DMS153 treated with DMSO at 0.1 percent for 48 hours (cell line): ENCODE results near the gene VIPR2.
"Not testable (repeated sequence)": the region's sequence is repeated elsewhere in the genome, so short reads cannot be mapped to it uniquely, and the experiment has no call there.

Experiments
- DNase-seq: peaks from one replicate; lab custom pipeline; 2025; ENCODE audit not compliant: unreplicated experiment; lab: John Stamatoyannopoulos, UW

VIPR2 gene

DNA sequence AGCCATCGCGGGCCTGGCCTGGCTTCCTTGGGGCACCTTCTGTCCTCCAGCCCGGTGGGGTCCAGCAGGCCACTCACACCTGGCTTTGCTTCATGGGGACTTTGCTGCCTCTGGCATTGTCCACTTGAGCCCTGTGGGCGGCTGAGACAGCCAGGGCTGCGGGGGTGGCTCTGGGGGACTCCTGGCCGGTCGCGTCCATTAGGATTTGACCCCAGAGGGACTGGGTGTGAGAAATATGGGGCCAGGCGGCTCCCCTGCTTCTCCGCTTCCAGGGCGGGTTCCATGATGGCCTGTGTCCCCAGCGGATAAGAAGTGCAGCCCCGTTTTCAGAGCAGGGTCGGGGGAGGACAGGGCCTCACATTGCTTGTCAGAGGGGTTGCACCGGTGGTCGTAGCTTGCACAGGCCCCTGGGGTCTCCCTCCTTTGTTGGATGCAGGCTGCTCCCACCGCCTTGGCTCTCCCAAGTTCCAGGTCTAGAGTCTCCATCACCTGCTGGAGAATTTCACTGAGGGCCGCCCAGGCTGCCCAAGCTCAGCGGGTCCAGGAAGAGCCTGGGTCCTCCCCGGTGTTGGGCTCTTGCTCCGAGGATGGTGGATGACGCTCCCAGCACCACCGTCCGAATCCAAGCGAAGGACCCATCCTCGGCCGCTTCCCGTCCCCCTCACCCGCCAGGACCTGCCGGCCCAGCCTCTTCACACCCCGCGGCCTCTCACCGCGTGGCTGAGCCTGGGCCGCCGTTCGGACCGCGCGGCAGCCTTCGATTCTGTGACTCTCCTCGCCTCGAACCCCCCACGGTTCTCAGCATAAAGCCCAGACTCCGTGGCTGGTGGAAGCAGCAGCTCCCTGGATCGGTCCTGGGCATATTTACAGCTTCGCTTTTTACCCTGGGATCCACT, 148.2 kb downstream of the VIPR2 start:
- DNase-seq: no peak

DNA sequence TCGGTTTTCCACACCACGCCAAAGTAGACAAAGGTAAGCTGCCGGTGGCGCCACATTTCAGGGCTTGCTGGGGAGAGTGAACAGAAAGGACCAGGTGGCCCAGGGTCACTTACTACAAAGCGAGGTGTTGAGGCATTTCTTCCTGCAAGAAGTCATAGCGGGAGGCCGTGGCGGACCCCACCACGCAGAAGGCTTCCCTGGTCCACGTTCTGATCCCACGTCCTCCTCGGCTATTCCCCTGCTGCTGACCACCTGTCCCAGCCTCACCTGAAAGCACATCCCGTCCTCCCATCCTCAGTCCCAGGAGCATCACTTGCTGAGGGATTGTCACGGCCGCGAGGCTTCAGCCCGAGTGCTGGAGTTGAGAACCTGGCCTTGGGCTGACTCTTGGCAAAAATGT, 149.2 kb downstream of the VIPR2 start:
- DNase-seq: no peak

DNA sequence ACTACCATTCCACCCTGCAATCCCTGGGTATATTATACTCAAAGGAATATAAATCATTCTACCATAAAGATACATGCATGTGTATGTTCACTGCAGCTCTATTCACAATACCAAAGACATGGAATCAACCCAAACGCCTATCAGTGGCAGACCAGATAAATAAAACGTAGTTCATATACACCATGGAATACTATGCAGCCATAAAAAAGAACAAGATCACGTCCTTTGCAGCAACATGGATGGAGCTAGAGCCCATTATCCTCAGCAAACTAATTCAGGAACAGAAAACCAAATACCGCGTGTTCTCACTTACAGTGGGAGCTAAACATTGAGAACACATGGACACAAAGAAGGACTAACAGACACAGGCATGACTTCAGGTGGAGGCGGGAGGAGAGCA, 150.0 kb downstream of the VIPR2 start:
- no peak for DNase-seq

DNA sequence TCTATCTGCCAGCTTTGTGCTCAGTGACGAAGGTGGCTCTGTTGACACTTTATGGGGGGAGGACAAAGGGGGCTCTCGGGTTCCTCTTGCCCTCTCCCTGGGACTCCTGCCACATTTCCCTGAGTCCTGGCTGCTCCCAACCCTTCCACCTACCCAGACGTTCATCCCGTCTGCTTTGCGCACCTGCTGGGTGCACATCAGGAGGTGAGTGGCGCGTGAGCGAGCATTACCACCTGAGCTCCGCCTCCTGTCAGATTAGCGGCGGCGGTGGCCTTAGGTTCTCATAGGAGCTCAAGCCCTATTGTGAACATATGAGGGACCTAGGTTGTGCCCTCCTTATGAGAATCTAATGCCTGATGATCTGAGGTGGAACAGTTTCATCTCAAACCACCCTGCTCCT, 151.1 kb downstream of the VIPR2 start:
- no peak for DNase-seq

DNA sequence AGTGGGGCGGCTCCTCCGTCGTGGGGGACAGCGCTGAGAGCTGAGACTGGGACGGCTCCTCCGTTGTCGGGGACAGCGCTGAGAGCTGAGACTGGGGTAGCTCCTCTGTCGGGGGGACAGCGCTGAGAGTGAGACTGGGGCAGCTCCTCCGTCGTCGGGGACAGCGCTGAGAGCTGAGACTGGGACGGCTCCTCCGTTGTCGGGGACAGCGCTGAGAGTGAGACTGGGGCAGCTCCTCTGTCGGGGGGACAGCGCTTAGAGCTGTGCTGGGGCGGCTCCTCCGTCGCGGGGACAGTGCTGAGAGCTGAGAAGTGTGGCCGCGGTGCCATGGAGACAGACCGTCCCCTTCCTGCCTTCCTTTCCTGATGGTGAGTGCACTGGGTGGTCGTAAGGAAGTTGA, 151.9 kb downstream of the VIPR2 start:
- no peak for DNase-seq

DNA sequence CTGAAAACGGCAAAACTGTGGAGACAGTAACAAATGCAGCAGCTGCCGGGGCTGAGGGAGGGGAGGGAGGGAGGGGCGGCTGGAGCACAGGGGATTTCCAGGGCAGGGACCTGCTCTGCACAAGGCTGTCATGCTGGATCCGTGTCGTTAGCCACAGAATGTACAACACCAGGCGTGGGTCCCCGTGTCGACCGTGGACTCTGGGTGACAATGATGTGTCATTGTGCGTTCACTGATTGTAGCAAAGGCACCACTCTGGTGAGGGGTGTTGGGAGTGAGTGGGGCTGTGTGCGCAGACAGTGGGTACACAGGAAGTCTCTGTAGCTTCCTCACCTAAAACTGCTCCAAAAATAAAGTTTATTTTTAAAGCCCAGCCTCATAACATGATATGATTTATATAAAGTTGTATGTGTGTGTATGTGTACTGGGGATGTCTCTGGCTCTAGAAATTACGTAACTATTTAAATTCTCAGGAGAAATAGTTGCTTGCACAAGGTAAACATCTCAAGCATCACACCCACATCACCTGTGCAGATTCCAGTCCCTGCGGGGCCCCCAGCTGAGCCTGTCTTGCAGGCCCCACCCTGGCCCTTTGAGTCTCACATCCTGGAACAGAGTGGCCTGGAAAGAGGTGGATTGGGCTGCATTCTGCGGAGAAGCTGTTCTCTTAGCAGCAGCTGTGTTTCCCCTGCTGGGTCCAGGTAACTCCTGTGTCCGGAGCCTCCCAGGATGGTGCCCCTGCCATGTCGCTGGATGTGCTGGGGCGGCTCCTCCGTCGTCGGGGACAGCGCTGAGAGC, 152.6 kb downstream of the VIPR2 start:
- no peak for DNase-seq

DNA sequence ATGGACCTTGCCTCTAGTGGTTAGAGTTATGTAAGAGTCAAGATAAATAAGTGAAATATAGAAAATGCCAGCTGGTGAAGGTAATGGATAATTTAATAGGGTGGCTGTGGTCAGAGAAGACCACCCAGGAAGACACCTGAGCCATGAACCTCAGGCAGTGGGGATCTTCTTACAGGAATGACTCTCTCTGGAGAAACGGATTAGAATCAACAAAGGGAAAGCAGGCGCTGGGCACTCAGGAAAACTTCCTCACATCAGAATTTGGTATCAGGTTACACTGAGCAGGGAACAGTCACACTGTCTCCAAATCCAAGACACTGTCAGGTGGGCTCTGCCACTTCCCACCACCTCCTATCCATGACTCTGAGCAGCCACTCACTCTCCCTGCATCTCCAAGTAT, 155.7 kb downstream of the VIPR2 start:
- no peak for DNase-seq

DNA sequence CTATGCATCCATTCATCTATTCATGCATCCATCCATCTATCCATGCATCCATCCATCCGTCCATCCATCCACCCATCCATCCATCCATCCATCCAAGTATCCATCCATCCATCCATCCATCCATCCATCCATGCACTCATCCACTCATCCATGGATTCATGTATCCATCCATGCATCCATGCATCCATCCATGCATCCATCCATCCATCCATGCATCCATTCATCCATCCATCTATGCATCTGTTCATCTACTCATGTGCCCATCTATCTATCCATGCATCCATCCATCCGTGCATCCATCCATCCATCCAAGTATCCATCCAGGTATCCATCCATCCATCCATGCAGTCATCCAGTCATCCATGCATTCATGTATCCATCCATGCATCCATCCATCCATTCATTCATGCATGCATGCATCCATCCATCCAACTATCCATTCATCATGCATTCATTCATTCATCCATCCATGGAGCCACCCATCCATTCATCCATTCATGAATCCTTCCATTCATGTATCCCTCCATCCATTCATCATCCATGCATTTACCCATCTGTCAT, 156.3 kb downstream of the VIPR2 start:
- DNase-seq: no peak

DNA sequence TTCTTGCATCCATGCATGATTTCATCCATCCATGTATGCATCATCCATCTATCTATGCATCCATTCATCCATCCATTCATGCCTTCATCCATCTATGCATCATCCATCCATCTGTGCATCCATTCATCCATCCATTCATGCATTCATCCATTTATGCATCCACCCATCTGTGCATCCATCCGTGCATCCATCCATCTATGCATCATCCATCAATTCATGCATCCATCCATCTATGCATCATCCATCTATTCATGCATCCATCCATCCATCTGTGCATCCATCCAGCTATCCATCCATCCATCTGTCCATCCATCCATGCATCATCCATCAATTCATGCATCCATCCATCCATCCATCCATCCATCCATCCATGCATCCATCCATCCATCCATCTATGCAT, 157.0 kb downstream of the VIPR2 start:
- no peak for DNase-seq

DNA sequence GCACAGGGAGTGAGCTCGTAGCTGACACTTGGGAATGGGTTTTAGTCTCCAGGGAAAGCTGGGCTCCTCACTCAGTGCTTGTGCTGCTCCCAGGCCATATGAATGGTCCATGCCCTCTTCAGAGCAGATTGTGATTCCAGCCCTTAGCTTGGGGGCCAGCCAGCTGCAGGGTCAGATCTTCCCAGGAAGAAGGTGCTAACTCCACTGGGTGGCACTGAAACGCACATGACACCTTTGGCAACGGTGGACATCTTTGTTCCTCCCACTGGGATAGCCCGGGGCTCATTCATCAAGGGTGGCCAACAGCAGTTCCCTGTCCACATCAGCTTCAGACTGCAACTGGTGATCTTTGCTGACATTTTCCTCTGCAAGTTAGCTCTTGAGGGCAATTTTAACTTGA, 159.1 kb downstream of the VIPR2 start:
- DNase-seq: no peak

DNA sequence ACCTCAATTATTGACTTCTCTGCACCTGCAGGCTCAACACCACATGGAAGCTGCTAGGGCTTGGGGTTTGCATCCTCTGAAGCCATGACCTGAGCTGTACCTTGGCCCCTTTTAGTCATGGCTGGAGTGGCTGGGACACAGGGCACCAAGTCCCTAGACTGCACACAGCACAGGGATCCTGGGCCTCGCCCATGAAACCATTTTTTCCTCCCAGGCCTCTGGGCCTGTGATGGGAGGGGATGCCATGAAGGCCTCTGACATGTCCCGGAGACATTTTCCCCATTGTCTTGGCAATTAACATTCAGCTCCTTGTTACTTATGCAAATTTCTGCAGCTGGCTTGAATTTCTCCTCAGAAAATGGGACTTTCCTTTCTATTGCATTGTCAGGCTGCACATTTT, 160.7 kb downstream of the VIPR2 start:
- DNase-seq: not testable (repeated sequence)

DNA sequence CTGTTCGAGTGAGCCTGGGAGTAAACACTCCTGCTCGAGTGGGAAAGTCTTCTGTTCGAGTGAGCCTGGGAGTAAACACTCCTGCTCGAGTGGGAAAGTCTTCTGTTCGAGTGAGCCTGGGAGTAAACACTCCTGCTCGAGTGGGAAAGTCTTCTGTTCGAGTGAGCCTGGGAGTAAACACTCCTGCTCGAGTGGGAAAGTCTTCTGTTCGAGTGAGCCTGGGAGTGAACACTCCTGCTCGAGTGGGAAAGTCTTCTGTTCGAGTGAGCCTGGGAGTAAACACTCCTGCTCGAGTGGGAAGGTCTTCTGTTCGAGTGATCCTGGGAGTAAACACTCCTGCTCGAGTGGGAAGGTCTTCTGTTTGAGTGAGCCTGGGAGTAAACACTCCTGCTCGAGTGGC, 162.6 kb downstream of the VIPR2 start:
- not testable (repeated sequence) for DNase-seq

DNA sequence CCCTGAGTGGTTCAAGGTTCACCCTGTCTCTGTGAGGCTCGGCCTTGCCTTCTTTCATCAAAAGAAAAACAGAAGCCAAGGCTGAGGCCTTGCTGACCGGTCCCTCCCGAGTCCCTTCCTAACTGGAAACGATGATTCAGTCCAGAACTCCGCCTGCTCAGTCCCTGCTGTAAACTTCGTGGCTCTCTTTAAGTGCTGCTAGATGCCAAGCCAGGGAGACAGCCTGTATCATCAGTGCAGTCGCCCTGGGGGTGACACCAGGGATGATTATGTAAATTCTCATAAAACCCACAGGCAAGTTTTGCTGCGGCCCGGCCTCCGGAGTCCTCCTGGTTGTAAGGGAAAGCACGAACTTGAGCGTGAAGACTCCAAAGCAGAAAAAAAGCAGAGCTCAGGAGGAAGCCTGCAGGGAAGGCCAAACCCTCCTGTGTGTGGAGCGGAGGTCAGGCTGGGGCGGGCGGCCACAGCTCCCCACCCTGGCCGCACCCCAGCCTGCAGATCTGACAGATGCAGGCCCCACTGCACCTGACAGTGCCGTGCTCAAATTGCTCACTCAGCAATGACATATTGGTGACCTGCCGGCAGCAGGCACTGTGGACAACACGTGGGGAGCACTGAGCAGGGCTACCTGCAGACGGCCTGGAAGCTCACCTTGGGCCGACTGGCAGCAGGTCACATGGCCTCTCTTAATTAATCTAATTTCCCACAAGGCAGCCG, 164.9 kb downstream of the VIPR2 start:
- no peak for DNase-seq

DNA sequence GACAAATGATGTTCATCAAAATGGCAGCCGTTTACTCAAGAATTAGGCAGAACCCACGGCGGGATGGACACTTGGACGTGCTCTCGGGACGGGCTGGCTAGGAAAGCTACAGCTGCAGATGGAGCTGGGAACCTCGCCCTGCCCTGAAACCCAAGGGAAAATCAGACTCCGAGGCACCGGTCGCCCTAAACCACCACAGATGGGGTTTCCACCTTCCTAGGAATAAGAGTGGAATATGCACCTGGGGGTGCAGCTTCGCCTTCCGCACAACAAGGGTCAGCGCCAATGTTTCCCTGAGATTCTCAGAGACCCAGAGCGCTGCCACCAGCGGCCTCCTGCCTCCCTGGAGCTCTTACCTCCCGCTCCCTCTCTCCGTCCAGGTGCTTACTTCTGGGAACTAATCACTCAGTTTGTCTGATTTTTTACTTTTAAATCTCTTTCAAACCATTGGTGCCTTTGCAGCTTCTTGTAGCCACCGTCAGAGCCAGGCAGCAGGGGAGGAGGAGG, 165.6 kb downstream of the VIPR2 start:
- DNase-seq: no peak
